H9 (cell line): Measurements from ENCODE around the gene CD163L1. TPM values are rescaled to one million over a fixed set of nuclear protein-coding genes. Genes with fewer than 3 reads are reported as not detected.

ENCODE experiments used
- DNase-seq: peaks from one replicate; pipeline ENCODE4 v3.0.0-alpha.2; 2017
- H2AFZ ChIP-seq: one replicate; pipeline ENCODE4 v1.6.1; 2013; ENCODE audit warnings: mild to moderate bottlenecking, low read length, control low read depth, moderate library complexity
- H2AK5ac ChIP-seq: 2 replicates; pipeline ENCODE4 v1.6.1; 2013; ENCODE audit warnings: low read length, control low read depth, mixed read lengths; ENCODE audit not compliant: insufficient read length
- H2BK120ac ChIP-seq: one replicate; pipeline ENCODE4 v1.6.1; 2013; ENCODE audit warnings: low read depth, mild to moderate bottlenecking, low read length, control low read depth, inconsistent platforms; ENCODE audit not compliant: poor library complexity, severe bottlenecking
- H2BK12ac ChIP-seq: 2 replicates; pipeline ENCODE4 v1.6.1; 2013; ENCODE audit warnings: low read length, control low read depth, mixed read lengths, low read depth; ENCODE audit not compliant: insufficient read length
- H2BK15ac ChIP-seq: 2 replicates; pipeline ENCODE4 v1.6.1; 2013; ENCODE audit warnings: low read depth, low read length, control low read depth
- H2BK20ac ChIP-seq: one replicate; pipeline ENCODE4 v1.6.1; 2013; ENCODE audit warnings: low read depth, mild to moderate bottlenecking, low read length, control low read depth, inconsistent platforms; ENCODE audit not compliant: poor library complexity, severe bottlenecking
- H2BK5ac ChIP-seq: 2 replicates; pipeline ENCODE4 v1.6.1; 2013; ENCODE audit warnings: low read length, control low read depth, mixed read lengths; ENCODE audit not compliant: insufficient read length
- H3K14ac ChIP-seq: 2 replicates; pipeline ENCODE4 v1.6.1; 2013; ENCODE audit warnings: low read length, control low read depth; ENCODE audit not compliant: insufficient read depth
- H3K18ac ChIP-seq: 2 replicates; pipeline ENCODE4 v1.6.1; 2013; ENCODE audit warnings: low read depth, mild to moderate bottlenecking, mixed read lengths, low read length, control low read depth; ENCODE audit not compliant: insufficient read length
- H3K23ac ChIP-seq: 2 replicates; pipeline ENCODE4 v1.6.1; 2013; ENCODE audit warnings: low read length, control low read depth, mixed read lengths, low read depth; ENCODE audit not compliant: insufficient read length
- H3K23me2 ChIP-seq: 2 replicates; pipeline ENCODE4 v1.6.1; 2013; ENCODE audit warnings: low read depth, mild to moderate bottlenecking, mixed read lengths, low read length, control low read depth; ENCODE audit not compliant: insufficient read length, poor library complexity, severe bottlenecking
- H3K27ac ChIP-seq: 2 replicates; pipeline ENCODE4 v1.5.1; 2013; ENCODE audit warnings: low read length, control low read depth, mixed read lengths, low read depth; ENCODE audit not compliant: insufficient read length
- H3K27me3 ChIP-seq: 2 replicates; pipeline ENCODE4 v1.6.1; 2013; ENCODE audit warnings: low read length, control low read depth, inconsistent platforms; ENCODE audit not compliant: insufficient read depth
- H3K4ac ChIP-seq: 2 replicates; pipeline ENCODE4 v1.6.1; 2013; ENCODE audit warnings: low read depth, mild to moderate bottlenecking, control low read depth, inconsistent platforms, low read length, moderate library complexity
- H3K4me1 ChIP-seq: 2 replicates; pipeline ENCODE4 v1.6.1; 2013; ENCODE audit warnings: low read length, control low read depth, inconsistent platforms; ENCODE audit not compliant: insufficient read depth
- H3K4me2 ChIP-seq: 2 replicates; pipeline ENCODE4 v1.6.1; 2013; ENCODE audit warnings: low read length, control low read depth, mixed read lengths; ENCODE audit not compliant: insufficient read length, insufficient read depth
- H3K56ac ChIP-seq: 2 replicates; pipeline ENCODE4 v1.6.1; 2013; ENCODE audit warnings: low read depth, mild to moderate bottlenecking, mixed read lengths, low read length, control low read depth; ENCODE audit not compliant: insufficient read length
- H3K79me1 ChIP-seq: 2 replicates; pipeline ENCODE4 v1.6.1; 2013; ENCODE audit warnings: low read depth, mild to moderate bottlenecking, moderate library complexity, low read length, control low read depth, inconsistent platforms; ENCODE audit not compliant: insufficient read depth, poor library complexity, severe bottlenecking
- H3K79me2 ChIP-seq: 2 replicates; pipeline ENCODE4 v1.6.1; 2013; ENCODE audit warnings: low read length, control low read depth, inconsistent platforms; ENCODE audit not compliant: insufficient read depth
- H3K9ac ChIP-seq: 2 replicates; pipeline ENCODE4 v1.6.1; 2013; ENCODE audit warnings: low read length, control low read depth, mixed read lengths; ENCODE audit not compliant: insufficient read length; ENCODE audit errors: extremely low read depth
- H3K9me3 ChIP-seq: one replicate; pipeline ENCODE4 v1.6.1; 2013; ENCODE audit warnings: low read depth, low read length, inconsistent platforms; ENCODE audit not compliant: control insufficient read depth
- H3T11ph ChIP-seq: one replicate; pipeline ENCODE4 v1.6.1; 2013; ENCODE audit warnings: mild to moderate bottlenecking, low read length, control low read depth, inconsistent platforms
- H4K20me1 ChIP-seq: one replicate; pipeline ENCODE4 v1.6.1; 2013; ENCODE audit not compliant: control insufficient read depth, insufficient read length, insufficient read depth
- H4K5ac ChIP-seq: 2 replicates; pipeline ENCODE4 v1.6.1; 2013; ENCODE audit warnings: low read depth, mild to moderate bottlenecking, mixed read lengths, low read length, control low read depth; ENCODE audit not compliant: insufficient read length
- H4K8ac ChIP-seq: replicated peaks from 2 replicates; pipeline ENCODE4 v1.6.1; 2013; ENCODE audit warnings: low read length, control low read depth, mixed read lengths, low read depth; ENCODE audit not compliant: insufficient read length
- H4K91ac ChIP-seq: 2 replicates; pipeline ENCODE4 v1.6.1; 2013; ENCODE audit warnings: low read depth, mild to moderate bottlenecking, moderate library complexity, mixed read lengths, low read length, control low read depth; ENCODE audit not compliant: insufficient read length
- H3K27ac Mint-ChIP-seq, 3 experiments: 2 replicates in 2 of 3; 3 replicates in 1 of 3; pipeline ENCODE4 v1.8.0; 2020 to 2021; ENCODE audit warnings: mixed read lengths in 3 of 3, mild to moderate bottlenecking in 1 of 3, moderate library complexity in 1 of 3
- H3K27me3 Mint-ChIP-seq: 2 replicates; pipeline ENCODE4 v1.8.0; 2021; ENCODE audit warnings: low read depth, mild to moderate bottlenecking, moderate library complexity, mixed read lengths
- H3K36me3 Mint-ChIP-seq, 3 experiments: 2 replicates in 2 of 3; 3 replicates in 1 of 3; pipeline ENCODE4 v1.8.0; 2020 to 2021; ENCODE audit warnings: low read depth in 3 of 3, mixed read lengths in 3 of 3; ENCODE audit not compliant: insufficient read depth in 1 of 3
- H3K4me1 Mint-ChIP-seq, 2 experiments: 2 replicates each; pipeline ENCODE4 v1.8.0; 2020; ENCODE audit warnings: mixed read lengths in 2 of 2
- H3K4me3 Mint-ChIP-seq, 2 experiments: 2 replicates in 1 of 2; 3 replicates in 1 of 2; pipeline ENCODE4 v1.8.0; 2020 to 2021; ENCODE audit warnings: mild to moderate bottlenecking in 2 of 2, mixed read lengths in 2 of 2, moderate library complexity in 1 of 2
- H3K9me3 Mint-ChIP-seq, 2 experiments: 2 replicates in 1 of 2; 3 replicates in 1 of 2; pipeline ENCODE4 v1.8.0; 2020; ENCODE audit warnings: mild to moderate bottlenecking in 2 of 2, mixed read lengths in 2 of 2, moderate library complexity in 1 of 2
- WGBS: extraction: QIAGEN DNeasy Blood & Tissue Kit; methylation state at CpG from one replicate; pipeline ENCODE4 v1.1.7; 2013; ENCODE audit warnings: missing lambda C conversion rate, low lambda C conversion rate, mixed read lengths; ENCODE audit not compliant: insufficient read length; ENCODE audit errors: extremely low coverage; 5-methylcytosine and 5-hydroxymethylcytosine counted together
- total RNA-seq: library from RNA; stranded (reverse); gene quantifications from 2 replicates; pipeline ENCODE4 v1.2.1, GENCODE V29; 2021
- TF ChIP-seq, protein P1 (sequence below): fragments of 200-600 bp; sonication (generic); conservative IDR thresholded peaks from 3 replicates; pipeline ENCODE4 v1.8.0; 2021; ENCODE audit warnings: antibody characterized with exemption, mild to moderate bottlenecking

CD163L1 gene
- total RNA-seq, 1 experiment from 2014 or later, result 0.39 TPM

DNA sequence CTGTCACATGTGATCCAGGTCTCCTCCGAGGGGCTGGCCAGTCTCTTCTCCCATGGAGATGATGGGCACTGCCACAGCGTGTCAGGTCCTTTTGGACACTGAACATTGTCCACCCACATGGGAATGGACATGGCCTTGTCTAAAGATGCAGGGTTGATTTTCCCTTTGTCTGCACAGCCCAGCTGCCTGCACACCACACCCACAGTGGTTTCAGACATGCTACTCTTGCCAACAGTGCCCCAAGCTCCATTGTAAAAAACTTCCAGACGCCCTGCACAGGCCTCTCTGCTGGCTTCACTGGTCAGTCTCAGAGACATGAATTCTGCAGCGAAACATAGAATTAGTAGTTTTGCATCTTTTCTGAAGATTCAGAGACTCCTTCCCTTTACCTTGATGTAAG lies 41.1 kb upstream of the CD163L1 start:
- no peaks in the 10 kb centered on the region for H3K9me3 Mint-ChIP-seq
- H3K36me3 Mint-ChIP-seq, result no peaks in the 10 kb centered on the region; a peak in 1 of 7 replicates

More for the DNA sequence above, 41.1 kb upstream of the CD163L1 start:
- H3T11ph ChIP-seq, result no peak overlapping the region
- no peaks in the 10 kb centered on the region for H3K4me1 Mint-ChIP-seq
- no peak overlapping the region for H4K8ac ChIP-seq
- no peak overlapping the region for H2AFZ ChIP-seq
- no peak for DNase-seq
- H3K18ac ChIP-seq, result no peak overlapping the region
- no peak overlapping the region for H3K9ac ChIP-seq
- no peak overlapping the region for H3K27ac ChIP-seq
- H4K91ac ChIP-seq, result no peak overlapping the region
- TF ChIP-seq, protein P1, sequence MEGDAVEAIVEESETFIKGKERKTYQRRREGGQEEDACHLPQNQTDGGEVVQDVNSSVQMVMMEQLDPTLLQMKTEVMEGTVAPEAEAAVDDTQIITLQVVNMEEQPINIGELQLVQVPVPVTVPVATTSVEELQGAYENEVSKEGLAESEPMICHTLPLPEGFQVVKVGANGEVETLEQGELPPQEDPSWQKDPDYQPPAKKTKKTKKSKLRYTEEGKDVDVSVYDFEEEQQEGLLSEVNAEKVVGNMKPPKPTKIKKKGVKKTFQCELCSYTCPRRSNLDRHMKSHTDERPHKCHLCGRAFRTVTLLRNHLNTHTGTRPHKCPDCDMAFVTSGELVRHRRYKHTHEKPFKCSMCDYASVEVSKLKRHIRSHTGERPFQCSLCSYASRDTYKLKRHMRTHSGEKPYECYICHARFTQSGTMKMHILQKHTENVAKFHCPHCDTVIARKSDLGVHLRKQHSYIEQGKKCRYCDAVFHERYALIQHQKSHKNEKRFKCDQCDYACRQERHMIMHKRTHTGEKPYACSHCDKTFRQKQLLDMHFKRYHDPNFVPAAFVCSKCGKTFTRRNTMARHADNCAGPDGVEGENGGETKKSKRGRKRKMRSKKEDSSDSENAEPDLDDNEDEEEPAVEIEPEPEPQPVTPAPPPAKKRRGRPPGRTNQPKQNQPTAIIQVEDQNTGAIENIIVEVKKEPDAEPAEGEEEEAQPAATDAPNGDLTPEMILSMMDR, result no peak
- no peak overlapping the region for H3K4ac ChIP-seq
- no peak overlapping the region for H3K4me2 ChIP-seq
- WGBS, result no CpG with 5 or more reads among the region's 4 CpGs
- H2AK5ac ChIP-seq, result no peak overlapping the region
- H3K56ac ChIP-seq, result no peak overlapping the region
- no peaks in the 10 kb centered on the region for H3K79me2 ChIP-seq
- no peaks in the 10 kb centered on the region for H4K20me1 ChIP-seq
- no peak overlapping the region for H2BK20ac ChIP-seq
- H2BK15ac ChIP-seq, result no peak overlapping the region
- H3K9me3 ChIP-seq, result no peaks in the 10 kb centered on the region
- no peaks in the 10 kb centered on the region for H3K27me3 ChIP-seq
- H2BK12ac ChIP-seq, result no peak overlapping the region
- H3K23me2 ChIP-seq, result no peaks in the 10 kb centered on the region
- no peak overlapping the region for H2BK120ac ChIP-seq
- no peaks in the 10 kb centered on the region for H3K79me1 ChIP-seq
- H3K23ac ChIP-seq, result no peak overlapping the region
- H3K4me1 ChIP-seq, result no peaks in the 10 kb centered on the region
- H3K27ac Mint-ChIP-seq, result no peak overlapping the region; a peak in 1 of 7 replicates
- no peak overlapping the region for H4K5ac ChIP-seq
- H3K27me3 Mint-ChIP-seq, result peaks cover 5% of the 10 kb centered on the region; the same call in 1 of the 2 replicates
- no peak overlapping the region for H3K14ac ChIP-seq
- H3K4me3 Mint-ChIP-seq, result no peak overlapping the region
- H2BK5ac ChIP-seq, result no peak overlapping the region
